Activated T-helper 1 cell treated with anti-CD3 and anti-CD28 coated beads, Interleukin-12 subunit alpha, Interleukin-12 subunit beta, Interleukin-2, Interleukin-4 antibody, amounts not matched to agents 30 ng/mL and 10 ng/mL and 1 ng/mL, durations not matched to agents 14 hours and 24 hours and 36 hours (primary cell): Measurements from ENCODE around the gene CHST14. TPM values are rescaled to one million over a fixed set of nuclear protein-coding genes. Genes with fewer than 3 reads are reported as not detected.
"Not testable (repeated sequence)": the region's sequence is repeated elsewhere in the genome, so short reads cannot be mapped to it uniquely, and the experiment has no call there.

ENCODE experiments used
- DNase-seq: peaks from one replicate; pipeline ENCODE4 v3.0.0; 2021; ENCODE audit warnings: low spot score
- H3K27ac Mint-ChIP-seq: one replicate; pipeline ENCODE4 v1.8.0; 2021; ENCODE audit warnings: mild to moderate bottlenecking, mixed read lengths
- H3K27me3 Mint-ChIP-seq: one replicate; pipeline ENCODE4 v1.8.0; 2022; ENCODE audit warnings: mild to moderate bottlenecking, moderate library complexity, mixed read lengths; ENCODE audit not compliant: insufficient read depth
- H3K36me3 Mint-ChIP-seq: one replicate; pipeline ENCODE4 v1.8.0; 2021; ENCODE audit warnings: low read depth, mixed read lengths
- H3K4me1 Mint-ChIP-seq: one replicate; pipeline ENCODE4 v1.8.0; 2021; ENCODE audit warnings: low read depth, mixed read lengths
- H3K4me3 Mint-ChIP-seq: one replicate; pipeline ENCODE4 v1.8.0; 2021; ENCODE audit warnings: mild to moderate bottlenecking, moderate library complexity, mixed read lengths
- H3K9me3 Mint-ChIP-seq: one replicate; pipeline ENCODE4 v1.8.0; 2021; ENCODE audit warnings: mixed read lengths
- intact Hi-C: fragments of 100-400 bp; cut with micrococcal nuclease; formaldehyde crosslinking; loops from one replicate; pipeline ENCODE4 v1.15.1; 2024
- total RNA-seq: library from RNA; stranded (reverse); gene quantifications from 2 replicates; pipeline ENCODE4 v1.2.3, GENCODE V29; 2022

The CHST14 gene
- total RNA-seq, 1 donor from 2014 or later = 9.7 TPM

DNA sequence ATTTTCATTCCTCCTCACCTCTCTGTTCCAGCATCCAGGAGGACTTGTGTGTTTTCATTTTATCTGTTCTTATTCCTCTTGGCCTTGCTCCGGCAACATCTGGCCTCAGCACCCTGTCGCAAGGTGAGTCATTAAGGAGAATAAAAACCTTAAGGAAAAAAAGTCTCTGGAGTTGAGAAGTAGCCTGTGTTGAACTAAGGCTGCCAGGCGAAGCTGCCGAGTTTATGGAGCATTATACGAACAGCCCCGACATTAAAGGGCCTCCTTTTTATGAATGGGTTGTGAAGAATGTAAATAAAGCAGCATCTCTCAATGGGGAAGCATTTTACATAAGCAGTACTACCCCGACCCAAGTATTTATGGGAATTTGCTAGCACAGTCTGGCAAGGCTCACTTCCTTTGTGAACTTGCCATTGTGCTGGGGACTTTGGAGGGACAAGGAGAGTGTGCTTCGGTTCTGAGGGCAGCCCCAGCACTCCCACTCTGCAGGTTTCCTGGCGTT is 25.3 kb upstream of the CHST14 start:
- Mint-ChIP-seq H3K4me3 (no peak overlapping the region), H3K4me1 (peaks cover 25% of the 10 kb centered on the region), H3K9me3 (no peaks in the 10 kb centered on the region), H3K36me3 (peaks cover 14% of the 10 kb centered on the region), H3K27ac (no peak overlapping the region), H3K27me3 (peaks cover 14% of the 10 kb centered on the region)
- intact Hi-C loops = no loop called here
- DNase-seq = no peak

DNA sequence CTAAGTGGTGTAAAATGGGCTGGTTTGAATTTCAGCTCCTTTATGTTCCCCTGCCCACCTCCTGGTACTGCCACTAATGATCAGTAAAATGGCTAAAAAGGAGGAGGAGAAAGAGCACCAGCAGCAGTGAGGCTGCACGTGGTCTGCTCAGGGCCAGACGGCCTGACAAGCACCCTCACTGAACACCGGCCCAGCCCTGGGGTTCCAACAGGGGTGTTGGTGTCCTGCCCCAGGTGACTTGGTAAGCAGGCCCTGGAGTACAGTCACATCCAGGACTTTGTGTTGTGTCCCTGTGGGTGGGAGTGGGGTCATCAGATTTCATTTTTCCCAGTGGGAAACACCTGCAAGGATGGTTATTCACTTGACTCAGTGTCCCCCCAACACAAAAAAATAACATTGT is 24.6 kb upstream of the CHST14 start:
- no peak overlapping the region for H3K4me3 Mint-ChIP-seq
- no peaks in the 10 kb centered on the region for H3K9me3 Mint-ChIP-seq
- peaks cover 29% of the 10 kb centered on the region for H3K4me1 Mint-ChIP-seq
- intact Hi-C loops = no loop called here
- peaks cover 14% of the 10 kb centered on the region for H3K36me3 Mint-ChIP-seq
- no peak for DNase-seq
- no peak overlapping the region for H3K27ac Mint-ChIP-seq
- peaks cover 14% of the 10 kb centered on the region for H3K27me3 Mint-ChIP-seq

DNA sequence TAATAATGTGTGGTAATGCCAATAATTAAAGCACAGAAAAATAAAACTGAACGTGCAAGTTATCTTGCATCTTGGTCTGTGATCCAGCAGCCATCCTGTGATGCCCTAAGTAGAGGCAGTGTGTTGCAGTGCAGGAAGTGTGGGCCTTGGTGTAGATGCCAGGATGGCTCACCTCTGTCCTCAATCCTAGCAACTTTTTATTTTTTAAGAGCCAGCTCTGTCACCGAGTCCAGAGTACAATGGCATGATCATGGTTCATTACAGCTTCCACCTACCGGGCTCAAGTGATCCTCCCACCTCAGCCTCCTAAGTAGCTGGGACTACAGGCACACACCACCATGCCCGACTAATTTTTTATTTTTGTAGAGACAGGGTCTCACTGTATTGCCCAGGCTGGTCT is 22.4 kb upstream of the CHST14 start:
- peaks cover 8% of the 10 kb centered on the region for H3K36me3 Mint-ChIP-seq
- intact Hi-C loops = no loop called here
- H3K27ac Mint-ChIP-seq = no peak overlapping the region
- peaks cover 40% of the 10 kb centered on the region for H3K4me1 Mint-ChIP-seq
- DNase-seq = no peak
- H3K4me3 Mint-ChIP-seq = no peak overlapping the region
- H3K27me3 Mint-ChIP-seq = peaks cover 5% of the 10 kb centered on the region
- H3K9me3 Mint-ChIP-seq = no peaks in the 10 kb centered on the region

DNA sequence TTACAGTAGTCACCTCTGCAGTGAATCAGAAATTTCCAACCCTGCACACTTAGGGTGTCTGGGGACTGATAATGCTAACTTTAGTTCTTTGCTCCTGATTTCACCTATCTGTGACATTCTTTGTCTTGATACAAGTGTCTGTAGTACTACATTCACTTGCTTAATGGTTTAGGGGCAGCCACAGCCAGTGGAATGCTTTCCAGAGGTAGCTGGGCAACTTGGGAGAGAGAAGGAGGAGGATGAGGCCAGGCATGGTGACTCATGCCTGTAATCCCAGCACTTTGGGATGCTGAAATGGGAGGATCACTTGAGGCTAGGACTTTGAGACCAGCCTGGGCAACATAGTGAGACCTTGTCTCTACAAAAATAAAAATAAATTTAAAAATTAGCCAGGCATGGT is 21.5 kb upstream of the CHST14 start:
- peaks cover 41% of the 10 kb centered on the region for H3K4me1 Mint-ChIP-seq

DNA sequence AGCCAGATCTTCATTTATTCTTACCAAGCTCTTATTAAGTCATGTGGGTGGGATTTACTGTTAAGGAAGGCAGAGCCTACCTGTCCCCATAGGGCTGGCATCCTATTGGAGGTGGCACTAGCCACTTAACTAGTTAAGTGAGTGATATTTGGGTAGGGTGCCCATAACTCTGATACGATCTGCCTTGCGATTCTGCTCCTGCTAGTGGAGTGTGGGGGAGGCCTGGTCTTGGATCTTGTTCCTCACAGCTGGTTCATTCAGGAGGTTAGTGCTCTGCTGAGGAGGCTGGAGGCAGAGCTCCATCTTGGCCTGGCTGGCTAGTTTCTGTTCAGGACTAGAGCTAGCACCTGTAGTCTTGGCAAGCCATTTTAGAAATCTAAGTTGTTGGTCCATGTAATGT is 20.7 kb upstream of the CHST14 start:
- H3K27ac Mint-ChIP-seq = no peak overlapping the region
- no peak overlapping the region for H3K4me3 Mint-ChIP-seq
- H3K36me3 Mint-ChIP-seq = peaks cover 3% of the 10 kb centered on the region
- peaks cover 49% of the 10 kb centered on the region for H3K4me1 Mint-ChIP-seq
- H3K9me3 Mint-ChIP-seq = no peaks in the 10 kb centered on the region
- no peak for DNase-seq
- intact Hi-C loops = no loop called here
- H3K27me3 Mint-ChIP-seq = no peaks in the 10 kb centered on the region

More for the DNA sequence above, 21.5 kb upstream of the CHST14 start:
- no peak for DNase-seq
- H3K36me3 Mint-ChIP-seq = peaks cover 3% of the 10 kb centered on the region
- H3K9me3 Mint-ChIP-seq = no peaks in the 10 kb centered on the region
- intact Hi-C loops = no loop called here
- H3K27me3 Mint-ChIP-seq = no peaks in the 10 kb centered on the region
- H3K27ac Mint-ChIP-seq = no peak overlapping the region
- H3K4me3 Mint-ChIP-seq = no peak overlapping the region

DNA sequence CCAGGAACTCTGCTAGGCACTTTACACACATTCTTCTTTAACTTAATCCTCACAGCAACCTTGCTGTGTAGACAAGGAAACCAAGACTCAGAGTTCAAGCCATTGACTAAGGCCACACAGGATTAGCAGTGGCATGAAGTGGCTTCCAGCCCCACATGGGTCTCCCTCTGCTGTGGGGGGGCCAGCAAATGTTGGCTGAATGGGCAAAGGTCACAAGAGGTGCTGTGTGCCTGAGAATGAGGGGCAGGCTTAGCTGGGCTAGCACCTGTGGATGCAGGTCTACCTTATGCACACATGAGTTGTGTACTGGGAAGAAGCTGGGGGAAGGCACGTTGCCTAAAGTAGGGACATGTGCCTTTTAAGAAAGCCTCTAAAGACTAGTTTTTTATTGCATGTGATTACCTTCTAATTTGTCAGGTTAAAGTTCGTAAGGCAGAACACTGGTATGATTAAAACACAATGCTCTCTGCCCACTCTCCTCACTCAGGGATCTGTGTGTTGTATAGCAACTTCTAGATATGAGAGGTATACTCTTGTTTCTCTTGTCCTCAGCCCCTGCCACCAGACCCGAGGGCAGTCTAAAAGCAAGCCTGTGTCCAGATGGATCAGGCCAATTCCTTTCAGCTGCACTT is 19.1 kb upstream of the CHST14 start:
- Mint-ChIP-seq H3K4me1 (peaks cover 63% of the 10 kb centered on the region), H3K27me3 (no peaks in the 10 kb centered on the region), H3K9me3 (no peaks in the 10 kb centered on the region), H3K27ac (peak overlapping the region; percentile 16), H3K4me3 (no peak overlapping the region), H3K36me3 (peaks cover 3% of the 10 kb centered on the region)
- intact Hi-C loops = no loop called here
- no peak for DNase-seq

DNA sequence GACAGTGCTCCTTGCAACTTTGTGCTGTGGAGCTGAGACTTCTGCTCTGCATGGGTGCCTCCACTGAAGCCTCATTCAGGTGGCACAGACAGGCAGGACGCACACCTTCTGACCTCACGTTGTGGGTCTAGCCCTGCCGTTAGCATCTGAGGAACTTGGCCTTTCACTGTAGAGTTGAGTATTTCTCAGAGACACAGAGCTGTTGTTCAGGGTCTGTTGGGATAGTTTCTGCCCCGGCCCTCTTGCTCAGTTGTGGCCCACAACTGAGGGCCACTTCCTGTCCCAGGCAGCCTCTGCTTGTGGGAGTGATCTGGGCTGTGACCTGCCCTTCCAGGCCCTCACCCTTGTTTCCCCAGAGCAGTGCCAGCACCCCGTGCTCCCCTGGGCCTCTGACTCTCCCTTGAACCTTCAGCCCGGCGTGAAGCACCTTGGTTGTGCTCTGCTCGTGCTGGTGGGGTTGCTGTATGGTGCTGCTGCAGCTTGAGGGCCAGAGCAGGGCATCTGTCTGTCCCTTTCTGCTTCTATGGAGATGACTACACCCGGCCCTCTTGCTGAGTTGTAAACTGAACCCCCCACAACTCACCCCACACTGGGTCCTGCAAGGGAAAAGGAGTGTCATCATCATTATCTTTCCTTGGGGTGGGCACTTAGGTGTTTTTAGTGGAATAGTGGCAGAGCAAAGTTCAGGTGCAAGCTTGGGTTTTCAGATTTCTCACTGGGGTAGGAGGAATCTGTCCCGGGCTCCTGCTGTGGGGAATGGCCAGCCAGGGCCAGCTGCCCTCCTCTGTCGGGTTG is 18.3 kb upstream of the CHST14 start:
- Mint-ChIP-seq H3K27me3 (no peaks in the 10 kb centered on the region), H3K4me3 (no peak overlapping the region), H3K9me3 (no peaks in the 10 kb centered on the region), H3K27ac (peak overlapping the region; percentile 16), H3K36me3 (peaks cover 3% of the 10 kb centered on the region), H3K4me1 (peaks cover 69% of the 10 kb centered on the region)
- intact Hi-C loops = no loop called here
- DNase-seq = no peak

DNA sequence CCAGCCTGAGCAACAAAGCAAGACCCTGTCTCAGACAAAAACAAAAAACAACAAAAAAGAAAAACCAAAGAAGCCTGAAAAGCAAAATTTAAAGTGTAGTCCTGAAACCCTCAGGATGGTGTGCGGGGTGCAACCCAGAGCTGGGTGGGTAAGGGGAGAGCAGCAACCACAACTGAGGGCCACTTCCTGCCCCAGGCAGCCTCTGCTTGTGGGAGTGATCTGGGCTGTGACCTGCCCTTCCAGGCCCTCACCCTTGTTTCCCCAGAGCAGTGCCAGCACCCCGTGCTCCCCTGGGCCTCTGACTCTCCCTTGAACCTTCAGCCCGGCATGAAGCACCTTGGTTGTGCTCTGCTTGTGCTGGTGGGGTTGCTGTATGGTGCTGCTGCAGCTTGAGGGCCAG is 16.8 kb upstream of the CHST14 start:
- DNase-seq = peak; percentile 28
- H3K27me3 Mint-ChIP-seq, intact Hi-C loops, H3K36me3 Mint-ChIP-seq, H3K9me3 Mint-ChIP-seq: not testable (repeated sequence)
- H3K4me3 Mint-ChIP-seq = peak overlapping the region; percentile 45
- H3K4me1 Mint-ChIP-seq = peaks cover 69% of the 10 kb centered on the region
- H3K27ac Mint-ChIP-seq = peak overlapping the region; percentile 58

DNA sequence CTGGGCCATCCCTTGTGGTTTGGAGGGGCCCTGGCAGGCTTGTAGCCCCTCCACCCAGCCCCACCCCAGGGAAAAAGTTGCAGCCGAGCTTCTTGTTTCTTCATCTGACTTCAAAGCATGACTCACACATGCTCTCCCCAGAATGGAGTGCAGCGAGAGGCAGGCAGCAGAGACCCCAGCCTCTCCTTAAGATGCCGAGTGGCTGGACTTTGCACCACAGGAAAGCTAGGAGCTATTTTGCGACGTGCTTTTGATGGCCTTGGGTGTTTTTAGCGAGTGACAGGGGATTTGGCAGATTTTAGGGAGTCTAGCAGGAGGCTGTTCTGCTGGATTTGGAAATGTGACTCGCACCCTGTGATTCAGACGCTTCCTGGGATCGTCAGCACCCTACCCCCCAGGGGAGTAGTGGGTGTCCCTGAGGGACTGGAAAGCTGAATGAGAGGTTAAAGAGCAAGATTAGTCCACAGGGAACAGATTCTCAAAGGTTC is 15.8 kb upstream of the CHST14 start:
- intact Hi-C loops = no loop called here
- Mint-ChIP-seq H3K27ac (peak overlapping the region; percentile 74), H3K9me3 (no peaks in the 10 kb centered on the region), H3K27me3 (no peaks in the 10 kb centered on the region), H3K36me3 (peaks cover 1% of the 10 kb centered on the region), H3K4me3 (no peak overlapping the region), H3K4me1 (peaks cover 69% of the 10 kb centered on the region)
- DNase-seq = no peak

DNA sequence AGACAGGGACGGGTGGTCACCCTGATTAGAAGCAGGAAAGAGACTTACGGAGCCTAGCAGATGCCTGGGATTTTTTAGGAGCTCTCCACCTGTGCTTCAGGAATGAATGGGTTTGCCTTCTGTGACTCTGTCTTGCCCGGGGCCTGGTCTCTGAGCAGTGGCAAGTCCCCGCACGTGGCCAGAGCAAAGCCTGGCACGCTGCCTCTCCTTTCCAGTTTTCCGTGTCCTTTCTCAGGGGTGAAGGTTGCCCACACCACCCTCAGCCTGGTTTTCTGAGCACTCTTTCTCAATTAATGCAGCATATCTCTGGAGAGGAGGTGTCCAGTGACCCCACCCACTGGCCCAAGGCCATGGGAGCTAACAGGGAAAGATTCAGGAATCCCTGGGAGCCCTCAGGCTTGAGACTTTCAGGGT is 14.5 kb upstream of the CHST14 start:
- Mint-ChIP-seq H3K4me3 (no peak overlapping the region), H3K27ac (no peak overlapping the region), H3K9me3 (no peaks in the 10 kb centered on the region)

DNA sequence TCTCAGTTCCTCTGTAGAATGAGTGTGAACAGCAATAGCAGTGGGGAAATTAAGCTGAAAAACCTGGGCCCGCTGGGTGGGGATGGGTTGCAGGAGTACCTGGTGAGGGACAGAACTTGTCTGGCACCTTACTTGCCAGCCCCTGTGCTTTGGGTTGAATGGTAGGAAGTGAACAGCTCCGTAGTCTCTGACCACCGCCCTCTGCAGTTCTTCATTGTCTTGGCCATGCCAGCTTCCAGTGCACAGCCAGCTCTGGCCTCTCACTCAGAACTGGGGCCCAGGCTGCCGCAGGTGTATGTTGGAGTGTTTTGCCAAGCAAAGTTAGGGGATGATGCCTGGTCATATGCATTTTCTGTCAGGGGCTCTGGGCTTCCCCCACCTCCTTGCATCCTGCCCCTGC is 14.0 kb upstream of the CHST14 start:
- H3K4me1 Mint-ChIP-seq = peaks cover 53% of the 10 kb centered on the region

More for the DNA sequence above, 14.5 kb upstream of the CHST14 start:
- H3K27me3 Mint-ChIP-seq = no peaks in the 10 kb centered on the region
- intact Hi-C loops = no loop called here
- peaks cover 1% of the 10 kb centered on the region for H3K36me3 Mint-ChIP-seq
- H3K4me1 Mint-ChIP-seq = peaks cover 58% of the 10 kb centered on the region
- DNase-seq = no peak

DNA sequence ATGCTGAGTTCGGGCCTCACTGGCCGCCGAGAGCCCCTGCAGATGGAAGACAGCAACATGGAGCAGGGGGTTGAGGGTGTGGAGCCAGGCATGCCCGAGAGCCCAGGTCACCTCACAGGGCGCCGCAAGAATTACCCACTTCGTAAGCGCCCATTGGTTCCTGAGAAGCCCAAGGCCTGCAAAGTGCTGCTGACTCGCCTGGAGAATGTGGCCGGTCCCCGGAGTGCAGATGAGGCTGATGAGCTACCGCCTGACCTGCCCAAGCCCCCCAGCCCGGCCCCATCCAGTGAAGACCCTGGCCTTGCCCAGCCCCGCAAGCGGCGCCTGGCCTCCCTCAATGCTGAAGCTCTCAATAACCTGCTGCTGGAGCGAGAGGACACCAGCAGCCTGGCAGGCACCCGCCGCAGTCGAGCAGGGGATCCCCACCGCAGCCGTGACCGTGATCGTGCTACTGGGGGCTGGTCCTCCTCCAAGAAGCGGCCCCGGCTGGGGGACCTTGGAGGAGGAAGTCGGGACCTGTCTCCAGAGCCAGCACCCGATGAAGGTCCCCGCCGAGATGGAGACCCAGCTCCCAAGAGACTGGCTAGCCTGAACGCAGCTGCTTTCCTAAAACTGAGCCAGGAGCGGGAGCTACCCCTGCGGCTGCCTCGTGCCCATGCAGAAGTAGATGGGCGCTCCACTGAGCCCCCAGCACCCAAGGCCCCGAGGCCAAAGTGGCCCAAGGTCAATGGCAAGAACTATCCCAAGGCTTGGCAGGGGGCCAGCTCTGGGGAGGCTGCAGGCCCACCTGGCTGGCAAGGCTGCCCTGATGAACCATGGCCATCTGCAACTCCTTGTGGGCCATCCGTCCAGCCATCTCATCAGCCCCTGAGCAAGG is 12.1 kb upstream of the CHST14 start:
- H3K27me3 Mint-ChIP-seq = no peaks in the 10 kb centered on the region
- intact Hi-C loops = no loop called here
- DNase-seq = no peak
- H3K4me3 Mint-ChIP-seq = no peak overlapping the region
- H3K9me3 Mint-ChIP-seq = no peaks in the 10 kb centered on the region
- H3K36me3 Mint-ChIP-seq = peaks cover 3% of the 10 kb centered on the region
- peaks cover 33% of the 10 kb centered on the region for H3K4me1 Mint-ChIP-seq
- no peak overlapping the region for H3K27ac Mint-ChIP-seq

More for the DNA sequence above, 14.0 kb upstream of the CHST14 start:
- DNase-seq = no peak
- Mint-ChIP-seq H3K36me3 (peaks cover 1% of the 10 kb centered on the region), H3K27me3 (no peaks in the 10 kb centered on the region), H3K4me3 (no peak overlapping the region), H3K27ac (no peak overlapping the region), H3K9me3 (no peaks in the 10 kb centered on the region)
- intact Hi-C loops = no loop called here
